ENCODE data around the gene WBP2NL. TPM values are rescaled to one million over a fixed set of nuclear protein-coding genes. Genes with fewer than 3 reads are reported as not detected.

WBP2NL gene
- total RNA-seq, 1 experiment from 2014 or later, result 0.22 TPM

- Histone ChIP-seq H3K27ac (ENCODE audit: insufficient read length, low read depth, low read length) (no peak overlapping the region), H3K79me2 (ENCODE audit: insufficient read depth, low read length) (no peaks in the 10 kb centered on the region), H2AFZ (ENCODE audit: low read length) (no peak overlapping the region), H3K14ac (ENCODE audit: insufficient read depth, low read length) (no peak overlapping the region), H3K9me3 (ENCODE audit: control insufficient read depth, low read depth, low read length) (peaks cover 7% of the 10 kb centered on the region), H2BK12ac (ENCODE audit: insufficient read length, low read depth, low read length) (no peak overlapping the region), H4K8ac (replicated peaks; ENCODE audit: insufficient read length, low read depth, low read length) (no peak overlapping the region), H2AK5ac (ENCODE audit: insufficient read length, low read length) (no peak overlapping the region), H3K56ac (ENCODE audit: insufficient read length, low read depth, low read length) (no peak overlapping the region), H3T11ph (ENCODE audit: low read length) (no peak overlapping the region), H3K79me1 (ENCODE audit: insufficient read depth, low read depth, low read length, poor library complexity, severe bottlenecking) (no peaks in the 10 kb centered on the region), H3K18ac (ENCODE audit: insufficient read length, low read depth, low read length) (no peak overlapping the region), H3K23ac (ENCODE audit: insufficient read length, low read depth, low read length) (no peak overlapping the region), H2BK5ac (ENCODE audit: insufficient read length, low read length) (no peak overlapping the region), H4K20me1 (ENCODE audit: control insufficient read depth, insufficient read depth, insufficient read length) (no peaks in the 10 kb centered on the region), H2BK20ac (ENCODE audit: low read depth, low read length, poor library complexity, severe bottlenecking) (no peak overlapping the region), H4K5ac (ENCODE audit: insufficient read length, low read depth, low read length) (no peak overlapping the region), H3K4me1 (ENCODE audit: insufficient read depth, low read length) (no peaks in the 10 kb centered on the region), H3K9ac (ENCODE audit: extremely low read depth, insufficient read length, low read length) (no peak overlapping the region), H3K4ac (ENCODE audit: low read depth, low read length) (no peak overlapping the region), H3K4me2 (ENCODE audit: insufficient read depth, insufficient read length, low read length) (no peak overlapping the region), H3K23me2 (ENCODE audit: insufficient read length, low read depth, low read length, poor library complexity, severe bottlenecking) (no peaks in the 10 kb centered on the region), H2BK120ac (ENCODE audit: low read depth, low read length, poor library complexity, severe bottlenecking) (no peak overlapping the region), H3K27me3 (ENCODE audit: insufficient read depth, low read length) (no peaks in the 10 kb centered on the region), H2BK15ac (ENCODE audit: low read depth, low read length) (no peak overlapping the region), H4K91ac (ENCODE audit: insufficient read length, low read depth, low read length) (no peak overlapping the region)
- H3K9me3 Mint-ChIP-seq, result peaks cover 20 to 28% of the 10 kb centered on the region in 2 experiments
- H3K27me3 Mint-ChIP-seq (ENCODE audit: low read depth), result peaks cover 33% of the 10 kb centered on the region
- no peaks in the 10 kb centered on the region for H3K4me1 Mint-ChIP-seq
- H3K4me3 Mint-ChIP-seq, result no peak overlapping the region
- WGBS (ENCODE audit: extremely low coverage, insufficient read length, low lambda C conversion rate), result no CpG with 5 or more reads among the region's 5 CpGs
- no peak overlapping the region for H3K27ac Mint-ChIP-seq
- DNase-seq, result no peak
- TF ChIP-seq CTCF (conservative IDR thresholded peaks at IDR 0.05), result no peak
- H3K36me3 Mint-ChIP-seq (ENCODE audit: insufficient read depth in 1 of 3, low read depth in 3 of 3), result peaks cover 6 to 13% (median 11%) of the 10 kb centered on the region in 3 experiments; a peak in 6 of 7 replicates
Measured at GRCh38 chr22:42033263-42034181, 34.9 kb downstream of the WBP2NL start.
